ENCODE measurements around the gene DENND10.

Gene DENND10

DNA sequence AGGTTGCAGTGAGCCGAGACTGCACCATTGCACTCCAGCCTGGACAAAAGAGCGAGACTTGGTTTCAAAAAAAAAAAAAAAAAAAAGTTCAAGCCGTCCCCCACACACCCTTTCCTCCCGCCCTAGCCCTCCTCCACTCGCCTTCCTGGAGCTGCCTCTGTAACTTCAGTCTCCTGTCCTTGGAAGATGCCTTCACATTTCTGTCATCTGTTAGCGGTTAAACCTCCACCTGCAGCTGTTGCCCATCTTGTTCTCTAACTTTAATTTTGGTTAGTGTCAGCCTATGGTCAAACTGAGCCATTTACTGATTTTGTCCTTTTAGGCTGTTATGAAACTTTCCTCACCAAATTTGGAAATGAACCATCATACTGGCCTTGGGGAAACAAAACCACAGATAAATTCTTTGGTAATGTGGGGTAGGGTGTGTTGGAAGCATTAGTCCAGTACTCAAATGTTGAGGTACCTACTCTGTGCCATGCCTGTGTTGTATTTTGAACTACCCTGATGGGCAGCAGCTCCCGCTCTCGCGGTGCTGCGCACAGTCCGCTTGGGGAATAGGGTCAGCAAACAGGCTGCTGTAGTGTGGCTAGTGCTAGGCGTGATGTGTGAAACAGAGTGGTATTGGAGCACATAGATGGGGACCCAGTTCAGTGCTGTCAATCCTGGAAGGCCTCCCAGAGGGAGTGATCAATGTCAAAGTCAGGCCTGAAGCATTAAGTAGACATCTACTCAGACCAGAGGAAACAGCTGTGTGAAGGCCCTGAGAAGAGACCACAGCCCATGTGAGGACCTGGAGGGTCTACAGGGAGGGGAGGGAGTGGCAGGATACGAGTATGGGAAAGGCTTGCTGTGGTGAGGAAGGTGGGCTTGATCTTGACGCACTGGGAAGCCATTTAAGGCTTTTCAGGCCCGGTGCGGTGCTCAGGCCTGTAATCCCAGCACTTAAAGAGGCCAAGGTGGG is 34.7 kb downstream of the DENND10 start:
- TF ChIP-seq, protein P1, sequence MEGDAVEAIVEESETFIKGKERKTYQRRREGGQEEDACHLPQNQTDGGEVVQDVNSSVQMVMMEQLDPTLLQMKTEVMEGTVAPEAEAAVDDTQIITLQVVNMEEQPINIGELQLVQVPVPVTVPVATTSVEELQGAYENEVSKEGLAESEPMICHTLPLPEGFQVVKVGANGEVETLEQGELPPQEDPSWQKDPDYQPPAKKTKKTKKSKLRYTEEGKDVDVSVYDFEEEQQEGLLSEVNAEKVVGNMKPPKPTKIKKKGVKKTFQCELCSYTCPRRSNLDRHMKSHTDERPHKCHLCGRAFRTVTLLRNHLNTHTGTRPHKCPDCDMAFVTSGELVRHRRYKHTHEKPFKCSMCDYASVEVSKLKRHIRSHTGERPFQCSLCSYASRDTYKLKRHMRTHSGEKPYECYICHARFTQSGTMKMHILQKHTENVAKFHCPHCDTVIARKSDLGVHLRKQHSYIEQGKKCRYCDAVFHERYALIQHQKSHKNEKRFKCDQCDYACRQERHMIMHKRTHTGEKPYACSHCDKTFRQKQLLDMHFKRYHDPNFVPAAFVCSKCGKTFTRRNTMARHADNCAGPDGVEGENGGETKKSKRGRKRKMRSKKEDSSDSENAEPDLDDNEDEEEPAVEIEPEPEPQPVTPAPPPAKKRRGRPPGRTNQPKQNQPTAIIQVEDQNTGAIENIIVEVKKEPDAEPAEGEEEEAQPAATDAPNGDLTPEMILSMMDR (IDR thresholded peaks at IDR 0.05; ENCODE audit: poor library complexity, severe bottlenecking) = no peak
- Histone ChIP-seq H3K4me1 (ENCODE audit: insufficient read depth, poor library complexity, severe bottlenecking) (no peaks in the 10 kb centered on the region), H3K9me3 (ENCODE audit: severe bottlenecking) (no peaks in the 10 kb centered on the region), H3K36me3 (ENCODE audit: low read depth) (peaks cover 17% of the 10 kb centered on the region), H3K4me3 (ENCODE audit: severe bottlenecking) (no peak overlapping the region), H3K27me3 (ENCODE audit: insufficient read depth, poor library complexity, severe bottlenecking) (no peaks in the 10 kb centered on the region), H3K27ac (ENCODE audit: poor library complexity, severe bottlenecking) (no peak overlapping the region)
- ATAC-seq (ENCODE audit: low read depth) (no peak), DNase-seq (ENCODE audit: low spot score) (no peak)

DNA sequence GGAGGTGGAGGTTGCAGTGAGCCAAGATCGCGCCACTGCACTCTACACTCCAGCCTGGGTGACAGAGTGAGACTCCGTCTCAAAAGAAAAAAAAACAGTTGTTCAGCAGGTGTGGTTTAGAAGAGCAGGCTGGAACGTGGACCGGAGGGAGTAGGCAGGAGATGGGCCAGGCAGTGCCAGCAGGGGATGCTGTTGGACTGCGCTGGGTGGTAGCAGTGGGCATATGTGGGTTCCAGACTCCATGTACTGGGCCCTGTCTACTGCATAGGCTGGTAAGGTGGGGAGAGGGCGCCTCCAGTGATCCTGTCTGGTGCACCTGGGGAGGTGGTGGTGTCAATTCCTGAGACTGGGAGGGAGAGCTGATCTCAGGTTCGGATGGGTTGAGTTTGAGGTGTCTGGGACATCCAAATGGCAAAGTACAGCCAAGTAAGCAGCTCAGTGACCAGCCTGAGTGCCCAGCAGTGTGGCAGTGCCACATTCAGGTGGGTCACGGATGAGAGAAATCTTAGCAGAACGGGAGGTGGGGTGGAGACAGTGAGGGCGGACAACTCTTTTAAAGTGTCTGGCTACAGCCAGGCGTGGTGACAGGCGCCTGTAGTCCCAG is 35.7 kb downstream of the DENND10 start:
- Histone ChIP-seq H3K4me3 (ENCODE audit: severe bottlenecking) (no peak overlapping the region), H3K27me3 (ENCODE audit: insufficient read depth, poor library complexity, severe bottlenecking) (no peaks in the 10 kb centered on the region), H3K36me3 (ENCODE audit: low read depth) (peaks cover 16% of the 10 kb centered on the region), H3K9me3 (ENCODE audit: severe bottlenecking) (no peaks in the 10 kb centered on the region), H3K4me1 (ENCODE audit: insufficient read depth, poor library complexity, severe bottlenecking) (no peaks in the 10 kb centered on the region), H3K27ac (ENCODE audit: poor library complexity, severe bottlenecking) (no peak overlapping the region)
- ATAC-seq (ENCODE audit: low read depth) (peak; percentile 85), DNase-seq (ENCODE audit: low spot score) (no peak)
- TF ChIP-seq, protein P1 (IDR thresholded peaks at IDR 0.05; ENCODE audit: poor library complexity, severe bottlenecking) = peak; percentile 61

DNA sequence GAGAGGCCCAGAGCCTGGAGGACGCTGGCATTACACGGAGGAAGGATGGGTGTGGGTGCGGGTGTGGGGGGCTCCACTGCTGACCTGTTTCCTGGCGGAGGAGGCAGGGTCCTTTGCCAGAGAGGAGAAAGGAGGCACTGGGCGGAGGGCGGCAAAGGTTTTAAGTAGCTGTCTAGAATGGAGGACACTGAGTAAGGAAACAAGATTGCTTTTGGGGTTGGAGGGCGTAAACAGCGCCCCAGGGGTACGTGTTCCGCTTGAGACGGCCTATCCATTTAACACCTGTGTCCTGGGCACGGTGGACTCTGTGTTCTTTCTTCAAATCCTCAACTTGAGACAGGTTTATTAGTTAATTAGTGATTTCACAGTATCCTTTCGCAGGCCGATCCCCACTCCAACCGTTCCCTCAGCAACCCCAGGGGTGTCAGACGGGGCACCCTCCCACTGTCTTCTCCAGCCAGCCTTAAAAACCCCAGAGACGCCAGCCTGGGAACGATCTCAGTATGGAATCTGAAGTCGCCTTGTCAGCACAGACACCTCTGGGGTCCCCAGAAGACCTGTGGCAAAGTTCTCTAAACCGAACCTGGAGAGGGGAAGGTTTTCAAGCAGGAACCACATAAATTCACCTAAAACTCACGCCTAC is 36.8 kb downstream of the DENND10 start:
- Histone ChIP-seq H3K27ac (ENCODE audit: poor library complexity, severe bottlenecking) (no peak overlapping the region), H3K27me3 (ENCODE audit: insufficient read depth, poor library complexity, severe bottlenecking) (no peaks in the 10 kb centered on the region), H3K4me3 (ENCODE audit: severe bottlenecking) (no peak overlapping the region), H3K4me1 (ENCODE audit: insufficient read depth, poor library complexity, severe bottlenecking) (no peaks in the 10 kb centered on the region), H3K9me3 (ENCODE audit: severe bottlenecking) (no peaks in the 10 kb centered on the region), H3K36me3 (ENCODE audit: low read depth) (peaks cover 23% of the 10 kb centered on the region)
- ATAC-seq (ENCODE audit: low read depth) = no peak
- DNase-seq (ENCODE audit: low spot score) = no peak
- TF ChIP-seq, protein P1 (IDR thresholded peaks at IDR 0.05; ENCODE audit: poor library complexity, severe bottlenecking) = no peak

DNA sequence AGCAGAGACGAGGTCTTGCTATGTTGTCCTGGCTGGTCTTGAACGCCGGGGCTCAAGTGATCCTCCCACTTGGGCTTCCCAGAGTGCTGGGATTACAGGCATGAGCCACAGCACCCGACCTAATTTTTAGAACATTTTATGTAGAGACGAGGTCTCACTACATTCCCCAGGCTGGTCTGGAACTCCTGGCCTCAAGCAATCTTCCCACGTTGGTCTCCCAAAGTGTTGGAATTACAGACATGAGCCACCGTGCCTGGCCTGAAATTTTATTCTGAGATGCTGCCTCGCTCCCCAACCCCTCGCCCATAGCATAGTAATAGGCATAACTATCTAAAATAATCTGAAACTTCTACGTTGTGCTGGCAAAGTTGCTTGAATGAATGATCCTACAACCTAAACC is 39.7 kb downstream of the DENND10 start:
- TF ChIP-seq, protein P1 (IDR thresholded peaks at IDR 0.05; ENCODE audit: poor library complexity, severe bottlenecking) = no peak
- no peak for DNase-seq (ENCODE audit: low spot score)

More for the DNA sequence above, 39.7 kb downstream of the DENND10 start:
- H3K36me3 ChIP-seq (ENCODE audit: low read depth) = peaks cover 37% of the 10 kb centered on the region
- H3K27me3 ChIP-seq (ENCODE audit: insufficient read depth, poor library complexity, severe bottlenecking) = no peaks in the 10 kb centered on the region
- no peak for ATAC-seq (ENCODE audit: low read depth)
- no peak overlapping the region for H3K4me3 ChIP-seq (ENCODE audit: severe bottlenecking)
- no peaks in the 10 kb centered on the region for H3K4me1 ChIP-seq (ENCODE audit: insufficient read depth, poor library complexity, severe bottlenecking)
- H3K27ac ChIP-seq (ENCODE audit: poor library complexity, severe bottlenecking) = no peak overlapping the region
- H3K9me3 ChIP-seq (ENCODE audit: severe bottlenecking) = no peaks in the 10 kb centered on the region

Measured in RWPE2 (cell line).